Stimulated activated CD4-positive, alpha-beta T cell treated with anti-CD3 and anti-CD28 coated beads, Interleukin-12 subunit alpha, Interleukin-12 subunit beta, amount 100 ng/mL, for 4 hours (primary cell): Measurements from ENCODE around the gene HERPUD1.
A peak's percentile ranks its signal among the peaks of the same experiment; 100 is the strongest.
"Not testable (repeated sequence)": the region's sequence is repeated elsewhere in the genome, so short reads cannot be mapped to it uniquely, and the experiment has no call there.

ENCODE experiments used
- DNase-seq: peaks from one replicate; pipeline ENCODE4 v3.0.0-alpha.2; 2020

The HERPUD1 gene, protein sequence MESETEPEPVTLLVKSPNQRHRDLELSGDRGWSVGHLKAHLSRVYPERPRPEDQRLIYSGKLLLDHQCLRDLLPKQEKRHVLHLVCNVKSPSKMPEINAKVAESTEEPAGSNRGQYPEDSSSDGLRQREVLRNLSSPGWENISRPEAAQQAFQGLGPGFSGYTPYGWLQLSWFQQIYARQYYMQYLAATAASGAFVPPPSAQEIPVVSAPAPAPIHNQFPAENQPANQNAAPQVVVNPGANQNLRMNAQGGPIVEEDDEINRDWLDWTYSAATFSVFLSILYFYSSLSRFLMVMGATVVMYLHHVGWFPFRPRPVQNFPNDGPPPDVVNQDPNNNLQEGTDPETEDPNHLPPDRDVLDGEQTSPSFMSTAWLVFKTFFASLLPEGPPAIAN

DNA sequence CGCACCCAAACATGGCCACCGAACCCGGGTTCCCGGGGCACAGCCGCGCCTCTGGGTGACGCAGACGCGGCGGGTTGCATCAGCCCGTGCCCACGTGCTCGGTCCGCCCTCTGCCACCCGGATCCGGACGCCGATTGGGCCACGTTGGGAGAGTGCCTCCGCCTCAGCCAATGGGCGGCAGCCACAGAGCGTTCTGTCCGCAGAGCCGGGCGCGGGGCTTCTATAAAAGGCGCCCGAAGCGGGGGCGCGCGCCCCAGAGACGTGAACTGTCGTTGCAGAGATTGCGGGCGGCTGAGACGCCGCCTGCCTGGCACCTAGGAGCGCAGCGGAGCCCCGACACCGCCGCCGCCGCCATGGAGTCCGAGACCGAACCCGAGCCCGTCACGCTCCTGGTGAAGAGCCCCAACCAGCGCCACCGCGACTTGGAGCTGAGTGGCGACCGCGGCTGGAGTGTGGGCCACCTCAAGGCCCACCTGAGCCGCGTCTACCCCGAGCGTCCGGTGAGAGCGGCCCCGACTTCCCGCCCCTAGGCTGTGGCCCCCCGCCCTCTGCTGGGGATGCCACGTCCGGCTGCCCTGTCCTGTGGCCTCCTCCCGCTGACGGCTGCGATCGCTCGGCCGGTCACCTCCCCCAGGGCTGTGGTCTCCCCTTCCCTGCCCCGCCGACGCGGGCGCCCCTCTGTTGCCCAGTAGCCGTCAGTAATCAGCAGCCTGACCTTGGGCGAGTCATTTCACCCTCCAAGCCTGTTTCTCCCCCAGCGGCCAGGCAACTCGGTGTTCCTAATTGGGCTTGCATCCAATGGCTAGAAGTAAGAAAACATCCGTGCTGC is at the start of gene HERPUD1:
TSS of gene HERPUD1 (plus strand) at position 251 of the 829 bp plus-strand sequence. CDS start at position 354, 103 bp downstream.
- DNase-seq: peak; percentile 98

DNA sequence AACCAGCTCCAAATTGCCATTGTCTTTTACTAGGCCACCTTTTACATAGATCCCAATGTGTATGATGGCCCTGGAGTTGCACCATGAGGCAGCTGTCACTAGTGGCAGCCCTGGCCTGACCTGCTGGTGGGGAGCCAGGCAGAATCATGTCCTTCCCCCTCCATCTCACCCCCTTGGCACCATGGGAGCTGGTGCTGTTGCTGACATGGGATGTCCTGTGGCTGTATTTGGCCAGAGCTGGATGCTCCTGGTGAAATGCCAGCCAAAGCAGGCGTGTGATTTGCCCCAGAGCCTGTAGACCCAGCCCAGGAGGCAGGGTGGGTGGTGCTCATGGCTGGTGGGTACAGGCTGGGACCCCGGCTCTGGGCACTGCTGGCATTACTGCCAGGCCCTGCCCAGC is 48.4 kb upstream of the HERPUD1 start:
- DNase-seq: no peak

DNA sequence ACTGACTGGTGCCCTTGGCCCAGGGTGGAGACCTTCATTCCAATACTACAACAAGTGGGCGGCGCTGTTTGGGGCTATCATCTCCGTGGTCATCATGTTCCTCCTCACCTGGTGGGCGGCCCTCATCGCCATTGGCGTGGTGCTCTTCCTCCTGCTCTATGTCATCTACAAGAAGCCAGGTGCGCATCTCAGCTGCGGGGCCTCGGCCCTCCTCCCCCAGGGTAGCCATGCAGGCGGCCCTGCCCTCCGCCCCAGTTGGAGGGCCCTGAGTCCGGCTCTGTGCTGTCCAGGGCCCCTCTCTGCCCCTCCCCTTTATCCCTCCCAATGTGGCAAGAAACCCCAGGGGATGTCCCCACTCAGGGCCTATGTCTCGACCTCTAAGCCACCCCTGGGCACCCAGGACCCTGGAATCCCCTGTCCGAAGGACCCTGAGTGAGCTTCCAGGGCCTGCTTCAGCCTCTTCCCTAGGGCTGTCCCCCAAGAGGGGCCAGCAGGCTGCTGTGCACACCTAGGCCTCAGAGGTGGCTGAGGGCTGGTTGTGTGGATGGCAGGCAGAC is 47.8 kb upstream of the HERPUD1 start:
- DNase-seq: no peak

DNA sequence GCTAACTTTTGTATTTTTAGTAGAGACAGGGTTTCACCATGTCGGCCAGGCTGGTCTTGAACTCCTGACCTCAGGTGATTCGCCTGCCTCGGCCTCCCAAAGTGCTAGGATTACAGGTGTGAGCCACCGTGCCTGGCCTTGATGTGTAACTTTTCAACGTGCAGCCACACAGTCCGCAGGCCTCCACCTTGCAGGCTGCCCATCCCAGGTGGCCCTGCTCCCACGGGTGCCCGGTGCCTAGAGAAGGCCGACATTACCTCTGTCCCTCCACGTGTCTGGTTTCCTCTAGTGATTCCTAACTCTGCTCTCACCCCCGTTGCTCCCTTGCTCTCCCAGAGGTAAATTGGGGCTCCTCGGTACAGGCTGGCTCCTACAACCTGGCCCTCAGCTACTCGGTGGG is 47.0 kb upstream of the HERPUD1 start:
- DNase-seq: not testable (repeated sequence)

DNA sequence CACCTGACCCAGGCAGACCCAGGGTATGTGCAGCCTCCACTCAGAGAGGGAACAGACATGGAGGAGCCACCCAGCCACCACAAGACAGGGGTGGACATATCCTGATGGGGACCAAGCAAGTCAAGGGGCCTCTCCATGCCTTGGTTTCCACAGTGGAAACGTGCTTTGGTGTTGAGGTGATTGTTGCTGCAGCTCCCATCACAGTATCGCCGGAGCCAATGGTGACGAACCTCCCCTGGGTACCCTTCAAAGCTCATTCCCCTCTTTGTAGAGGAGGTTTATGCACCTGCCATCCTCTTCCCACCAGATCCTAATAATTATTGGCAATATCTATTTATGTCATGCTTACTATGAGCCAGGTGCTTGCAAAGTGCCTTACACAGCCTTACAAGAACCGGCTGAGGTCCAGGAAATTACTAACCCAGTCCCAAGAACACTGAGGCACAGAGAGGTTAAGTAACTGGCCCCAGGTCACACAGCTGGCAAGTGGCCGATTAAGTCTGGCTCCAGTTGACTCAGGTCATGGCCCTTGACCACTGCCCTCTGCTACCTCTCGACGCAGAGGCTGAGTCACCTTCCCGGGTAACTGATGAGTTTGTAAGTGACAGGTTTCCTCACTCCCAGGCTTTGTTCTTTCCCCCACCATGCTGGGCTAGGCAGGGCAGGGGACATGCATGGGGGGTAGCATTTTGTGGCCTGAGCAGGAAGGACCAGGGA is 46.3 kb upstream of the HERPUD1 start:
- no peak for DNase-seq

DNA sequence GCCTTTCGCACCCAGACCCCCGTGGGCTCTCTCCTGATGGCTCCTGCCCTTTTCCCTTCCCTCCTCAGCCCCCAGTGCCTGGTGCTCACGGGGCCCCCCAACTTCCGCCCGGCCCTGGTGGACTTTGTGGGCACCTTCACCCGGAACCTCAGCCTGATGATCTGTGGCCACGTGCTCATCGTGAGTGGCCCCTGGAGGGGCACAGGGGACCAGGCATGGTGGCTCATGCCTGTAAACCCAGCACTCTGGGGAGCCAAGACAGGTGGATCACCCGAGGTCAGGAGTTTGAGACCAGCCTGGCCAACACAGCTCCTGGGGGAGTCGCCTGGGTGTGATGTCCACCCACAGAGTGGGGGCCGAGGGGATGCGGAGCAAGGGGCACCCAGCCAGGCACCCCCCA is 45.6 kb upstream of the HERPUD1 start:
- DNase-seq: no peak

DNA sequence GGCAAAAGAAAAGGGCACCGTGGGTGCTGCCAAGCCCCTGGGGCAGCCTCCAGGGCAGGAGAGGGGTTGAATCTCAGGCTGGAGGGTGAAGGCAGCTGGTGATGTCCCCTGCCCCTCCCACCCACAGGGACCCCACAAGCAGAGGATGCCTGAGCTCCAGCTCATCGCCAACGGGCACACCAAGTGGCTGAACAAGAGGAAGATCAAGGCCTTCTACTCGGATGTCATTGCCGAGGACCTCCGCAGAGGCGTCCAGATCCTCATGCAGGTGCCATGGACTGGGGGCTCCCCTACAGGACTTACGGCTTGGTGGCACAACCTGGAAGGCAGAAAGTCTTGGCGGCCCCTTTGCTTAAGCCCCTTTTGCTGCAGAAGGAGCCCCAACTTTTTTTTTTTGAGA is 45.1 kb upstream of the HERPUD1 start:
- no peak for DNase-seq

DNA sequence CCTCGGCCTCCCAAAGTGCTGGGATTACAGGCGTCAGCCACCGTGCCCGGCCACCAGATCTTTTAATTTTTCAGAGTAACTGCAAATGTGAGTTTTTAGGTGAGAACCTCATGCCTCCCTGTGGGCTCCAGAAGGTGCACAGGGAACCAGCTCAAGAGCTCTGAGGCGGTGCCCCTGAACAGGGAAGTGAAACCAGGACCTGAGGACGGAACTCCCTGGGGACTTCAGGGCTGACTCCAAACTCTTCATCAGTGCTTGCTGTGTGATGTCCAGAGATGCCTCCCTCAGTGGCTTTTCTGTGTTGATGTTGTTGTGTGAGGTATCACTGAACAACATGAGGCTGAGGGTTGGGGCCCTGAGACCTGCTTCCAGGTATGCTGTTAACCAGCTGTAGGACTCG is 43.1 kb upstream of the HERPUD1 start:
- no peak for DNase-seq

DNA sequence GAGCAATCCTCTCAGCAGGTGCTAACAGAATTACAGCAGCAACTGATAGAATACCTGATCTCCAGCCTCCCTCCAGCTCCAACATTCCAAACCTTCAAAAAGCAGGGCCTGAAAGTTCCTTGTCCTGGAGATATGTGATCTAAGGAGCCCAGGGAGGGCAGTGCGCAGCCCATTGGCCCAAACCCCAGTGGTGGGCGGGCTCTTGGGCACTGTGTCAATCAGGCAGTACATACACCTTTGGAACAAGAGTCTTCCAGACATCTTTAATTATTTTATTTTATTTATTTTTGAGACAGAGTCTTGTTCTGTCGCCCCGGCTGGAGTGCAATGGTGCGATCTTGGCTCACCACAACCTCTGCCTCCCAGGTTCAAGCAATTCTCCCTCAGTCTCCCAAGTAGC is 42.7 kb upstream of the HERPUD1 start:
- no peak for DNase-seq

DNA sequence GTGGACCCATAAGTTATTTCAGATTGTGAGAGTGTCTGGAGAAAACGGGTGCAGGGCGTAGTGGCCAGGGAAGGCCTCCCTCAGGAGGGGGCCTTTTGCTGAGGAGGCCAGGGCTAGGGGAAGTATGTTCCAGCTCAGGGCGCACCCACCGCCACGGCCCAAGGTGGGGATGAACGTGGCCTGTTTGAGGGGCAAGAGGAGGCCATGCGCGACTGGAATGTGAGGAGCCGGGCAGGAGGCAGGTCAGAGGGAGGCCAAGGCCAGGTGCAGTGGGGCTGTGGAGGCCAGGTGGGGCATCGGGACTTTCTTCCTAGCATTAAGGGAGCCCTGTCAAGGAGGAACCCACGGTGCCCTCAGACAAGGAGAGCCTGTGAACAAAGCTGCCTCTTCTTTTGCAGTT is 40.3 kb upstream of the HERPUD1 start:
- DNase-seq: no peak

DNA sequence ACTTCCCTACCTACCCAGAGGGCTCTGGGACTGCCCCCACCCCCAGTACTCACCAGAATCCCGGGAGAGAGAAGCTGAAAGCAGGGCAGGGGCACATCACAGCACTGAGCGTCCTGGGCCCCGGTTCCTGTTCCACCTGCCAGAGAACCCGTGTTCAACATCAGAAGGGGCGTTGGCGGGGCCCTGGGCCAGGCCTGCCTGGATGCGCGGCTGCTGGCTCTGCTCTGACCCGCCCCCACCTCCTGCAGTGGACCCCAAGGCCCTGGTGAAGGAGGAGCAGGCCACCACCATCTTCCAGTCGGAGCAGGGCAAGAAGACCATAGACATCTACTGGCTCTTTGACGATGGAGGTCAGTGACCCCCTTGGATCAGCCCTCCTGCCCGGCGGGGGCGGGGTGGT is 39.2 kb upstream of the HERPUD1 start:
- DNase-seq: no peak

DNA sequence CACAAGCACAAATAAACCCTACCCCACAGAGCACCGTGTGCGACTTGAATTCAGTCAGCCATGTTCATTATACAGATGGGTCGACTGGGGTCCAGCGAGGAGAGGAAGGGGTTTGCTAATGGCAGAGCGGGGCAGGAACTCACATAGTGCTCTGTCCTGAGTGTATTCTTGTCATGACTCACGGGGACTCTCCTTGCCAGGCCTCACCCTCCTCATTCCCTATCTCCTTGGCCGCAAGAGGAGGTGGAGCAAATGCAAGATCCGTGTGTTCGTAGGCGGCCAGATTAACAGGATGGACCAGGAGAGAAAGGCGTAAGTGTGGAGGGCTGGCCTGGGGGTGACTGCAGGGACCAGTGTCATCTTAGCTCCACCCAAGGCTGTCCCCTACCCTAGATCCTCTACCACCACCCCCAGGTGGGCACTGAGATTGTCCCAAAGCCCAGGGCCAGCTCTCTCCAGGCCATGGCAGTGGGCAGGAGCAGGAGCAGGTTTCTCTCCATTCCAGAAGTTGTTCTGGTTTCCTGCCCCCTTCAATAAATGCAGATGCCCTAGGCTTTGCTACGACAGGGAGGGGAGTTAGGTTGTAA is 37.5 kb upstream of the HERPUD1 start:
- DNase-seq: no peak

DNA sequence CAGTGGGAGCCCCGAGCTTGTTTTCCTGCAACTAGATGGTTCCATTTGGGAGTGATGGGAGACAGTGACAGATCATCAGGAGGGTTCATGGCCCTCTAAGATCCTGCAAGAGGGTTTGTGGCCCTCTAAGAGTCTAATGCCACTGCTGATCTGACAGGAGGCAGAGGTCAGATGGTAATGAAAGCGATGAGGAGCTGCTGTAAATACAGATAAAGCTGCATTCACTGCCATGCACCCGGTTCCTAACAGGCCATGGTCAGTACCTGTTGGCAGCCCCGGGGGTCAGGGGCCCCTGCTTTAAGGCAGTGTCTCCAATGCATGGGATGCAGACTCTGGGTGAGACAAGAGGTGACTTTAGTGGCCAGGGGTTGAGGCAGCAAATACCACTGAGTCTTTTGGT is 36.1 kb upstream of the HERPUD1 start:
- no peak for DNase-seq

DNA sequence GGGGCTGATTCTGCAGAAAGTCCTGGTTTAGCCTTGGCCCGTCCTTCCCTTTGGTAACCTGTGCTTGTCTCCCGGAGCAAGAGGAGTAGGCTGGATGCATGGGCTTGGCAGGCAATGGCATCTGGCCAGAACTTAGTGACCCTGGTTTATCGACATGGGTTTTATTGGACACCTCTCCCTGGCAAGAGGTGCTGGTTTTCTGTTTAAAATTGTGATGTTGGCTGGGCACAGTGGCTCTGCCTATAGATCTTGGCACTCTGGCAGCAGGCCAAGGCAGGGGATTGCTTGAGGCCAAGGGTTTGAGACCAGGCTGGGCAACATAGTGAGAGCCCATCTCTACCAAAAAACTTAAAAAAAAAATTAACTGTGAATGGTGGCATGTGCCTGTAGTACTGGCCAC is 35.7 kb upstream of the HERPUD1 start:
- DNase-seq: no peak

DNA sequence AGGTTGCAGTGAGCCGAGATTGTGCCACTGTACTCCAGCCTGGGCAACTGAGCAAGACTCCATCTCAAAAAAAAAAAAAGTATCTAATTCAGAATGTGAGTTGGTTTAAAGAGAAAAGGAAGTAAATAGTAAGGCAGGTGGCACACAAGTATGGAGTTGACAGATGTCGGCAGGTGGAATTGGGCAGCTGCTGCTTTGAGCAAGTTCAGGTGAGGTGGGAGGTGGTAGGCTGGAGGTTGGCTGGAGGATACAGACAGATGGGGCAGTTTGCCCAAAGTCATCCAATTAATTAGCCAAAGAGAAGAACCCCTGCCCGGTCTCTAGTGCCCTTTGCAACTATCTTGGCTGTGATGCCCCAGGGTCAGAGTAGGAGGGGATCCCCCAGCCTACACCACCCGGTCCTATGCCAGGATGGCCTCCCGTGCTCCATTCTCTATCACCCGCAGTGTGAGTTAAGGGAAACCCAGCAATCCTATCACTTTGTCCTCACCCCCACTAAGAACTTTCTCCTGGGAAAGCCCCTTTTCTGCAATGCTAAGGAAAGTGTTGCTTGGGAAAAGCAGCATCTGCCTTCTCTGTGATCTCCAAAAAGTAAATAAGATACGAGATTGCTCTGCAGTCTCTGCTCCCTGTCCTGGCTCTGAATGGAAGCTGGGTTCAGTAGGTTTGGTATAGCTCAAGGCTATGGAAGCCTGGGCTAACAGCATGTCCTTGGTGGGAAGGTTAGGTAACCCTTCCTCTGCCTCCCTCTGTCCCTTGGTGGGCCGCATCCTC is 34.7 kb upstream of the HERPUD1 start:
- no peak for DNase-seq

DNA sequence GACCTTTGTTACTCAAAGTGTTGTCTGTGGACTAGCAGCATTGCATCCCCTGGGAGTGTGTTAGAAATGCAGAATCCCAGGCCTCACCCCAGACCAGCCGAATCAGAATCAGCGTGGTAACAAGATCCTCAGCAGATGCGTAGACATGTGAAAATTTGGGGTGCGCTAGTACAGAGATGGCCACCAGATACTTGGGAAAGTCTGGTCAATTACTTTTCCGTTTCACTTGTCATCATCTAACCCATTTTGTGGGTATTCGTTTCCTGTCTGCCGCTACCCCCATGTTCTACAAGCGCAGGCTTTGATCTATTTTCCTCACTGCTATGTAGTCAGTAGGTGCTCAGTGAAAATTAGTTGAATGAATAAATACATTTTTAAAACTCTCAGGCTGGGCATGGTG is 33.1 kb upstream of the HERPUD1 start:
- no peak for DNase-seq

DNA sequence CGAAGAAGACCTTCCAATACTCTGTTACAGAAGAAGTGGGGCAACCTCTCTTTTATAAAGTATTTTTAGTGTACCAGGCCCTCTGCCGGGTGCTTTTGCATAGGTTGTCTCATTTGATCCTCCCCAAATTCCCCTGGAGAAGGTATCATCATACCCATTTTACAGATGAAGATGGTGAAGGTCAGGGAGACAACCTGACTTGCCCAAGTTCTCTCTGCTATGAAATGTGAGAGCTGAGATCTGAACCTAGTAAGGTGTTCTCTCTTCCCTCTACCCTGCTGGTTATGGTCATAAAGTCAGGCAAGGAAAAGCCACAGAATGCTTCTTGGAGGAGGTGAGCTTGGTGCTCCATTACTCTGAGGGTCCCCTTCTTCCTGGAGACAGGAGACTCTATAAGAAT is 28.1 kb upstream of the HERPUD1 start:
- no peak for DNase-seq

DNA sequence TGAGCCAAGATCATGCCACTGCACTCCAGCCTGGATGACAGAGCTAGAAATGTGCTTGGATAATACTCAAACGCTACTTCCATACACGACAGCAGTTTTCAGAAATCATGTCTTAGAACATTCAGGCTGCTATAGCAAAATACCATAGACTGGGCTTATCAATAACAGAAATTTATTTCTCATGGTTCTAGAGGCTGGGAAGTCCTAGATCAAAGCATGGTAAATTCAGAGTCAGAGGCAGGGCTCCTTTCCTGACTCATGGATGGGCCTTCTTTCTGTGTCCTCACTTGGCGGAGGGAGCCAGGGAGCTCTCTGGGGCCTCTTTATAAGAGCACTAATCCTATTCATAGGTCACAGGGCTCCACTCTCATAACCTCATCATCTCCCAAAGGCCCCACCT is 24.5 kb upstream of the HERPUD1 start:
- no peak for DNase-seq

DNA sequence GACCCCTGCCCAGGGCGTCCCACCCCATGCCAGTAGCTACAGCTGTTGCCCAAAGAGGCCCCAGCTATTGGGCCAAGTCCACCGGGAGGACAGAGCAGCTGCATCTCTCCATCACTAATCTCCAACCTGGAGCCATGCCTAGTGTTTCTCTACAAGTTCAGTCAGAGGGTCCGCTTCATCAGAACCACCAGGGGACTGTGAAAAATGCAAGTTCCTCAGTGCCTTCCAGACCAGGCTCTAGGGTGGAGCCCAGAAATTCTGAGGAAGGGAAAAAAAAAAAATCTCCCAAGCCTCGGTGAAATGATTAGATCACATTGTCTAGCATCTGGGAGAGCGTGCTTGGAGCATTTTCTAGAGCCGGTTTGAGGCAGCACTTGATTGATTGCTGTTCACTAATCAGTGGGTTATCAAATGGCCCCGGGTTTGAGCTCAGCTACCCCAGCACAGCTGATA is 22.4 kb upstream of the HERPUD1 start:
- DNase-seq: no peak

DNA sequence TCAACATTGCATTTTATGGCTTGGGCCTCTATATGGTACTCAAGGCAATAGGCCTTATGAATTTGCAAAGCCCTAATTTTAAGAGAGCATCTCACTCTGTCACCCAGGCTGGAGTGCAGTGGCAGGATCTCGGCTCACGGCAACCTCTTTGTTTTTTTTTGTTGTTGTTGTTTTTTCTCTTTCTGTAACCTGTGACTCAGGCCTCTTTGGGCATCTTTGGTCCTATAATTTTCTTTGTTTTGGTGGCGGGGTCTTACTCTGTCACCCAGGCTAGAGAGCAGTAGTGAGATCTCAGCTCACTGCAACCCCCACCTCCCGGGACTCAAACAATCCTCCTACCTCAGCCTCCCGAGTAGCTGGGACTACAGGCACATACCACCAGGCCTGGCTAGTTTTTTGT is 21.8 kb upstream of the HERPUD1 start:
- DNase-seq: no peak

DNA sequence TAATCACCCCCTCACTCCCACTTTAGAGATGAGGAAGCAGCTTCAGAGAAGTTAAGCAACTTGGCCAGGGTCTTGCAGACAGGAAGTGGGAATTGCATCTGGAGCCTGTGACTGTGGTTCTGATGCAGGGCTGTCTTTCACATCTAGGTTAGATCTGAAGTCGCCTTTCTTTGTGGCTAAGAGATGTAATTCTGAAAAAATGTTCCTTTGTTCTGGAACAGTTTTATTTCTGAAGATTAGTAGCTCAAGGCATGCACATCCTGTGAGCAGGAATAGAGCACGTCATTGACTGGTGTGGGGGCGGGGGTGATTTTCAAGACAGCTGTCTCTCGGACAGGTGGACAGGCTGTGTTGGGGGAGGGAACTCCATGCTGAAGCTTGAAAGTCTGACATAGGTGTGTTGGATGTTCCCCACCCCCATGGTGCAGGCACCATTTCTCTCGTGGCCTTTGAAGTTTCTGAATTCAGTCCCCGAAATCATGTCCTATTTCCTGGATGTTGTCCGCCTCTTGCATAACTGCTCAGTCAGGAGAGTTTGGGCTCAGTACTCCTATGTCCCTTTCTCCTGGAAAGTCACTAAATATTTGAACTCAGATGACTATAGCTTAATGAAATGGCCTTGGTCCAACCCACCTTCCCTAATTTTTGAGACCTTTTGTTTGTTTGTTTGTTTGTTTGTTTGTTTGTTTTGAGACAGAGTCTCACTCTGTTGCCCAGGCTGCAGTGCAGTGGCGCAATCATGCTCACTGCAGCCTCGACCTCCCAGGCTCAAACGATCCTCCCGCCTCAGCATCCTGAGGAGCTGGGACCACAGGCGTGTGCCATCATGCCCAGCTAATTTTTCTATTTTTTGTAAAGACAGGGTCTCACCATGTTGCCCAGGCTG is 21.0 kb upstream of the HERPUD1 start:
- DNase-seq: no peak
